ENCODE results near the gene ANGPTL2. TPM values are rescaled to one million over a fixed set of nuclear protein-coding genes. Genes with fewer than 3 reads are reported as not detected.

The ANGPTL2 gene
- total RNA-seq, 1 experiment from 2014 or later: 5.1 TPM

- no peak overlapping the region for H3K4me3 Mint-ChIP-seq
- Histone ChIP-seq H2BK5ac (ENCODE audit: insufficient read length, low read length) (no peak overlapping the region), H4K8ac (replicated peaks; ENCODE audit: insufficient read length, low read depth, low read length) (no peak overlapping the region), H2AFZ (ENCODE audit: low read length) (no peak overlapping the region), H3K79me1 (ENCODE audit: insufficient read depth, low read depth, low read length, poor library complexity, severe bottlenecking) (no peaks in the 10 kb centered on the region), H4K5ac (ENCODE audit: insufficient read length, low read depth, low read length) (no peak overlapping the region), H2BK15ac (ENCODE audit: low read depth, low read length) (no peak overlapping the region), H4K20me1 (ENCODE audit: control insufficient read depth, insufficient read depth, insufficient read length) (no peaks in the 10 kb centered on the region), H4K91ac (ENCODE audit: insufficient read length, low read depth, low read length) (no peak overlapping the region), H3K9me3 (ENCODE audit: control insufficient read depth, low read depth, low read length) (no peaks in the 10 kb centered on the region), H3K4ac (ENCODE audit: low read depth, low read length) (no peak overlapping the region), H3K4me1 (ENCODE audit: insufficient read depth, low read length) (peaks cover 4% of the 10 kb centered on the region; the same call in 1 of the 2 replicates), H3K23ac (ENCODE audit: insufficient read length, low read depth, low read length) (no peak overlapping the region), H3K18ac (ENCODE audit: insufficient read length, low read depth, low read length) (no peak overlapping the region), H3K4me2 (ENCODE audit: insufficient read depth, insufficient read length, low read length) (no peak overlapping the region), H3T11ph (ENCODE audit: low read length) (no peak overlapping the region), H2BK12ac (ENCODE audit: insufficient read length, low read depth, low read length) (no peak overlapping the region), H3K27ac (ENCODE audit: insufficient read length, low read depth, low read length) (no peak overlapping the region), H3K23me2 (ENCODE audit: insufficient read length, low read depth, low read length, poor library complexity, severe bottlenecking) (no peaks in the 10 kb centered on the region), H2AK5ac (ENCODE audit: insufficient read length, low read length) (no peak overlapping the region), H2BK120ac (ENCODE audit: low read depth, low read length, poor library complexity, severe bottlenecking) (no peak overlapping the region), H3K56ac (ENCODE audit: insufficient read length, low read depth, low read length) (no peak overlapping the region), H2BK20ac (ENCODE audit: low read depth, low read length, poor library complexity, severe bottlenecking) (no peak overlapping the region), H3K27me3 (ENCODE audit: insufficient read depth, low read length) (no peaks in the 10 kb centered on the region), H3K9ac (ENCODE audit: extremely low read depth, insufficient read length, low read length) (no peak overlapping the region), H3K79me2 (ENCODE audit: insufficient read depth, low read length) (no peaks in the 10 kb centered on the region), H3K14ac (ENCODE audit: insufficient read depth, low read length) (no peak overlapping the region)
- H3K27ac Mint-ChIP-seq: no peak overlapping the region
- H3K4me1 Mint-ChIP-seq: peaks cover 9 to 10% of the 10 kb centered on the region in 2 experiments
- TF ChIP-seq CTCF (conservative IDR thresholded peaks at IDR 0.05): no peak
- WGBS (ENCODE audit: extremely low coverage, insufficient read length, low lambda C conversion rate): no CpG with 5 or more reads among the region's 4 CpGs
- DNase-seq: no peak
- no peaks in the 10 kb centered on the region for H3K27me3 Mint-ChIP-seq (ENCODE audit: low read depth)
- H3K9me3 Mint-ChIP-seq: no peaks in the 10 kb centered on the region
- H3K36me3 Mint-ChIP-seq (ENCODE audit: insufficient read depth in 1 of 3, low read depth in 3 of 3): no peaks in the 10 kb centered on the region; a peak in 1 of 7 replicates
Observed at GRCh38 chr9:127153501-127153900, 31.1 kb upstream of the ANGPTL2 start.
